Measurements from ENCODE around the gene KLHL5. TPM values are rescaled to one million over a fixed set of nuclear protein-coding genes. Genes with fewer than 3 reads are reported as not detected.

Gene KLHL5
- total RNA-seq, 2 experiments from 2014 or later: 36.6 to 36.7 TPM

DNA sequence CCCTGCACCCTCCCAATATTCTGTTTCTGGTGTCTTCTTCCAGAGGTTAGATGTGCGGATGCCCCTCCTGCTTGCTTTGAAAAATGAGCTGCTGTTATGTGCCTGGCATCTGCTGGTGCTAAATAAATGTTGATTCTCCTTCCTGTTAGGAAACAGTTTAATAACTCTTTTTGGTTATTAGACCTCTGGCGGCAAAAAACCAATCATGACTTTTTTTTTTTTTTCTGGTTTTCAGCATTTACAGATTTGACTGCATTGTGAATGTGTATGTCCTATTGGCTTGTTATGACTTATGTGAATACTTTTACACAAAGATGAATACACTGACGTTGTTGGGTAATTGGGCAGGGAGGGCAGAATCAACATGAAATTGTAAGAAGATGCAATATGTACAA, 16.2 kb upstream of the KLHL5 start:
- peak overlapping the region; percentile 89 for H3K27ac Mint-ChIP-seq
- ChIA-PET CTCF (interaction anchor here (0.7 to 3.7 kb wide), 9 partner anchors 13 to 157 kb away, joined by 3 to 23 read pairs (median 4); no protein-coding TSS in a partner anchor), POLR2A (interaction anchor here (0.6 to 8.6 kb wide), 14 partner anchors 12 to 917 kb away, joined by 3 to 181 read pairs (median 5); partner anchors contain the start of gene TMEM156)
- no peaks in the 10 kb centered on the region for H3K9me3 Mint-ChIP-seq
- peaks cover 62% of the 10 kb centered on the region for H3K4me1 Mint-ChIP-seq
- H3K36me3 Mint-ChIP-seq (ENCODE audit: low read depth): peaks cover 22% of the 10 kb centered on the region
- H3K27me3 Mint-ChIP-seq: no peaks in the 10 kb centered on the region
- DNase-seq: peak; percentile 37
- H3K4me3 Mint-ChIP-seq: peak overlapping the region; percentile 76

DNA sequence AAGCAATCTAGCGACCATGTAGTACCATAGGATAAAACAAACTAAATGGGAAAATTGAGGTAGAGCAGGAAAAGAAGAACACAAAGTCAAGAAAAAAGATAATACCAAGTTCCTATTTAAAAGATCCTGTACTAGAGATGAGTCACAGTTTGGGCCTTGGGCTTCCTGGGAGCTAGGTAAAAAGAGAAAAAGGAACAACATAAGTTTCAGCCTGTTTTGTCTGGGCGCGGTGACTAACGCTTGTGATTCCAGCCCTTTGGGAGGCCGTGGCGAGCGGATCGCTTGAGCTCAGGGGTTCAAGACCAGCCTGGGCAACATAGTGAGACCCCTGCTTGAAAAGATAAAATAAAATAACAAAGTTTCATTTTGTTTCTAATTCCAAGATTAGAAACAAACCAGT, 15.8 kb upstream of the KLHL5 start:
- no peaks in the 10 kb centered on the region for H3K9me3 Mint-ChIP-seq
- peaks cover 25% of the 10 kb centered on the region for H3K36me3 Mint-ChIP-seq (ENCODE audit: low read depth)
- CTCF ChIA-PET: interaction anchor here (1.3 to 3.7 kb wide), 5 partner anchors 12 to 142 kb away, joined by 3 to 23 read pairs (median 5); no protein-coding TSS in a partner anchor
- POLR2A ChIA-PET: interaction anchor here (0.6 to 8.6 kb wide), 12 partner anchors 12 to 917 kb away, joined by 3 to 181 read pairs (median 5); partner anchors contain the start of gene TMEM156
- H3K27ac Mint-ChIP-seq: peak overlapping the region; percentile 89
- H3K27me3 Mint-ChIP-seq: no peaks in the 10 kb centered on the region
- H3K4me1 Mint-ChIP-seq: peaks cover 65% of the 10 kb centered on the region
- H3K4me3 Mint-ChIP-seq: peak overlapping the region; percentile 76
- DNase-seq: no peak

DNA sequence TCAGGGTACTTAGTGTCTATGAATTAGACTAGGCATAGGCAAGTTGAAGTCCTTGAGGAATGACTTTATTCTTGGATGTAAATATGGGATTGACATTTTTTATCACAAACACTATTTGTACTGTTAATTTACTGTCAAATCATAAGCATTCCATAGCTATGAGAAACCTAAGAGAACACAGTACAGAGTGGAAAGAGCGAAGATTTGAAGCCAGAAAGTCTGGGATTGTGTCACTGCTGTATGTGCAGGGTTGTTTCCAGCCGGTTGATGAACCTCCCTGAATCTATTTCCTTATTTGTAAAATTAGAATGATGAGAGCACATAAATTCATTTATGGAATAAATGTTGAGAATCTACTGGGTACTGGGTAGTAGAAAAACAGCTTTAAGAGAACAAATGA, 14.4 kb upstream of the KLHL5 start:
- peak overlapping the region; percentile 53 for H3K4me3 Mint-ChIP-seq
- peaks cover 28% of the 10 kb centered on the region for H3K36me3 Mint-ChIP-seq (ENCODE audit: low read depth)
- H3K27me3 Mint-ChIP-seq: no peaks in the 10 kb centered on the region
- CTCF ChIA-PET: interaction anchor here (0.6 to 2.0 kb wide), 3 partner anchors 24 to 88 kb away, joined by 3 to 5 read pairs (median 3); no protein-coding TSS in a partner anchor
- POLR2A ChIA-PET: interaction anchor here (0.5 to 8.6 kb wide), 9 partner anchors 10 to 1147 kb away, joined by 3 to 181 read pairs (median 4); partner anchors contain the start of genes LIAS, RPL9 and TMEM156
- H3K9me3 Mint-ChIP-seq: no peaks in the 10 kb centered on the region
- peaks cover 64% of the 10 kb centered on the region for H3K4me1 Mint-ChIP-seq
- no peak for DNase-seq
- peak overlapping the region; percentile 77 for H3K27ac Mint-ChIP-seq

DNA sequence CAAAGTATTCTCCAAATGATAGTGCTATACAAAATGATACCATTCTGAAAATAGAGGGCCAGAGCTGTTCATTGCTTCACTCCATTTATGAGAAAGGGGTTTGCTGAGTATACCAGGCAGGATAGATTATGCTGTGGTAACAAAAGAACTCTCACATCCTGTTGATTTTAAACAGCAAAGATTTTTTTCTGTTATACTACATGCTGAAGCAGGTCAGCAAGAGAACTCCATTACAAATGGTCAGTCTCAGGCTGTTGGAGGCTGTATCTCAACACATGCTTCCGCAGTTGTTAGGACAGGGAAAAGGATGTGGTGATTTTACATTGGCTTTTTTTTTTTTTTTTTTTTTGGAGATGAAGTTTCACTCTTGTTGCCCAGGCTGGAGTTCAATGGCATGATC, 13.7 kb upstream of the KLHL5 start:
- H3K9me3 Mint-ChIP-seq: no peaks in the 10 kb centered on the region
- no peaks in the 10 kb centered on the region for H3K27me3 Mint-ChIP-seq
- DNase-seq: no peak
- peaks cover 62% of the 10 kb centered on the region for H3K4me1 Mint-ChIP-seq
- peak overlapping the region; percentile 77 for H3K27ac Mint-ChIP-seq
- CTCF ChIA-PET: interaction anchor here (0.6 to 2.0 kb wide), 2 partner anchors 25 to 87 kb away, joined by 3 to 5 read pairs; no protein-coding TSS in a partner anchor
- H3K4me3 Mint-ChIP-seq: peak overlapping the region; percentile 53
- POLR2A ChIA-PET: interaction anchor here (0.8 to 8.6 kb wide), 6 partner anchors 10 to 411 kb away, joined by 3 to 181 read pairs (median 4); partner anchors contain the start of genes LIAS, RPL9 and TMEM156
- H3K36me3 Mint-ChIP-seq (ENCODE audit: low read depth): peaks cover 28% of the 10 kb centered on the region

DNA sequence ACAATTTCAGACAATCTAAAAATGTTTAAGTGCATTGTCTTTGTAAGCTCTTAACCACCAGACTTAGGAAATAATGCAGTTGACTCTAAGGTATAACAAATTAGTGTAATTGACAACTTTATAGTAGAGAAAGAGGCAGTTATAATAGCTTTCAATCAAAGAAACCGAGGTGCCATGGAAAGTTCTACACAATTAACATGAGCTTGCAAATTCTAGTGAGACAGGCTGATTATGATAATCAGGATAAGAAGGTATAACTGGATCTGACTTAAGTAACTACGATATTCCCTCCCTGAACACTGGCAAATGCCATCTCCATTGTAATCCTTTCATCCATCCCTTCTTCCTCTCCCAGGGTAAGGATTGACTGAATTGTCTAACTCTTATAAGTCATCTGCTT, 11.4 kb upstream of the KLHL5 start:
- no peak overlapping the region for H3K27ac Mint-ChIP-seq

DNA sequence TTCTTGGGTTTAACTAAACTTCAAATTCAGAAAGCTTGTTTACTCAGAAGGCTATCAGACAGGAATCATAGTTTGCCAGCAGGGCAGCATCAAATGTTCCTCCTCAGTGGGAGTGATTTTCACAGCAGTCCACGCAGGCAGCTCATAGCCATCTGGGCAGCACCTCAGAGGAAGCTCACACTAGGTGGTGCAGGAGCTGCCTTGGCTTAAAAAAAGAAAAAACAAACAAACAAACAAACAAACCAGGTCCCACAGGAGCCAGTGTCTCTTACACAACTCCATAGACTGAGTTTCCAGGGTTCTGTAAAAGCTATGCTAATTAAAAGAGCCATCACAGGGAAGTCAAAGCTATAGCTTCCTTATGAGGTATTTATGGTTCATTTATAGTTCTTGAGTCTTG, 10.5 kb upstream of the KLHL5 start:
- Mint-ChIP-seq H3K36me3 (ENCODE audit: low read depth) (peaks cover 26% of the 10 kb centered on the region), H3K9me3 (no peaks in the 10 kb centered on the region), H3K27me3 (no peaks in the 10 kb centered on the region), H3K4me1 (peaks cover 43% of the 10 kb centered on the region), H3K4me3 (no peak overlapping the region), H3K27ac (no peak overlapping the region)
- ChIA-PET CTCF (interaction anchor here (0.6 to 1.7 kb wide), 5 partner anchors 22 to 191 kb away, joined by 3 to 5 read pairs (median 4); no protein-coding TSS in a partner anchor), POLR2A (interaction anchor here (3.2 kb wide), 1 partner anchor 20 kb away, joined by 19 read pairs; the partner anchor contains the start of gene TMEM156)
- no peak for DNase-seq

More for the DNA sequence above, 11.4 kb upstream of the KLHL5 start:
- POLR2A ChIA-PET: interaction anchor here (3.2 kb wide), 1 partner anchor 19 kb away, joined by 19 read pairs; the partner anchor contains the start of gene TMEM156
- no peaks in the 10 kb centered on the region for H3K9me3 Mint-ChIP-seq
- H3K27me3 Mint-ChIP-seq: no peaks in the 10 kb centered on the region
- CTCF ChIA-PET: interaction anchor here (1.0 to 1.7 kb wide), 4 partner anchors 21 to 190 kb away, joined by 3 to 5 read pairs (median 4); no protein-coding TSS in a partner anchor
- H3K36me3 Mint-ChIP-seq (ENCODE audit: low read depth): peaks cover 28% of the 10 kb centered on the region
- peaks cover 51% of the 10 kb centered on the region for H3K4me1 Mint-ChIP-seq
- no peak overlapping the region for H3K4me3 Mint-ChIP-seq
- DNase-seq: no peak

DNA sequence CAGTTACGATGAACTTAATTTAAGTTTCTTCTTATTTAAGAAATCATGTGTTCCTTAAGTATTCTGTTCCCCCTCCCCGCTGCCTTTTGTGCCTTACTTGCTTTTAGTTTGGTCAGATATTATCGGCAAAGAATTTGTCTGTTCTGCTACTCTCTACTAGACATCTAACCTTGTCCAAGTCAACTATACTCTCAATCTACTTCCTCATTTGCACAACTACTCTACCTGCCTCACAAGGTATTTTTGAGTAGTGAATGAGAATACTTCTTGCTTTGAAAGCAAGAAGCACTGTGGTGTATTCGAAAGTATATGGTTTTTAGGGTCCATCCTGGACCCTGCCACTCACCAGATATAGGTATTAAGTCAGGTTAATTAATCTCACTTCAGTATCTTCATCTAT, 8.0 kb upstream of the KLHL5 start:
- H3K27me3 Mint-ChIP-seq: no peaks in the 10 kb centered on the region
- H3K27ac Mint-ChIP-seq: no peak overlapping the region
- peaks cover 10% of the 10 kb centered on the region for H3K36me3 Mint-ChIP-seq (ENCODE audit: low read depth)
- H3K9me3 Mint-ChIP-seq: no peaks in the 10 kb centered on the region
- POLR2A ChIA-PET: interaction anchor here (2.4 kb wide), 1 partner anchor 10 kb away, joined by 8 read pairs; no protein-coding TSS in a partner anchor
- H3K4me1 Mint-ChIP-seq: peaks cover 22% of the 10 kb centered on the region
- CTCF ChIA-PET: interaction anchor here (1.2 kb wide), 1 partner anchor 9 kb away, joined by 3 read pairs; no protein-coding TSS in a partner anchor
- DNase-seq: no peak
- H3K4me3 Mint-ChIP-seq: no peak overlapping the region

DNA sequence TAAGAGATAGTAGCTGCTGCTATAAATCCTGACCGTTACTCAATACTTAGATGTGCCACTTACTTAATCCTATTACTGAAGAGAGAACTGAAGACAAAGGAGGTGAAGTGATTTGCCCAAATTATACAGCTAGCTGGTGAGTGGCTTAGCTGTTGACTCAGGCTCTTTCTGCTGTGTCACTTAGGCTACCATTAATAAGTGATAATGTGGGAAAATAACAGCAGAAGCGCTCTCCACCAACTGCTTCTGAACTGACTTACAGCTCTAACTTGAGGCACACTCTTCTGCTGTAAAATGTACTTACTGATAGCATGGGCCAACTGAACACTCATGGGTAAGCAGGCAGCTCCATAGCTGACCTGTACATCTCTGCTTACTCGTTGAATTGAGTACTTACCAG, 7.5 kb upstream of the KLHL5 start:
- CTCF ChIA-PET: interaction anchor here (1.3 kb wide), 1 partner anchor 14 kb away, joined by 3 read pairs; no protein-coding TSS in a partner anchor
- Mint-ChIP-seq H3K27me3 (no peaks in the 10 kb centered on the region), H3K27ac (no peak overlapping the region), H3K36me3 (ENCODE audit: low read depth) (peaks cover 10% of the 10 kb centered on the region), H3K9me3 (no peaks in the 10 kb centered on the region), H3K4me3 (no peak overlapping the region), H3K4me1 (peaks cover 18% of the 10 kb centered on the region)
- POLR2A ChIA-PET: interaction anchor here (2.4 kb wide), 1 partner anchor 10 kb away, joined by 8 read pairs; no protein-coding TSS in a partner anchor
- no peak for DNase-seq

DNA sequence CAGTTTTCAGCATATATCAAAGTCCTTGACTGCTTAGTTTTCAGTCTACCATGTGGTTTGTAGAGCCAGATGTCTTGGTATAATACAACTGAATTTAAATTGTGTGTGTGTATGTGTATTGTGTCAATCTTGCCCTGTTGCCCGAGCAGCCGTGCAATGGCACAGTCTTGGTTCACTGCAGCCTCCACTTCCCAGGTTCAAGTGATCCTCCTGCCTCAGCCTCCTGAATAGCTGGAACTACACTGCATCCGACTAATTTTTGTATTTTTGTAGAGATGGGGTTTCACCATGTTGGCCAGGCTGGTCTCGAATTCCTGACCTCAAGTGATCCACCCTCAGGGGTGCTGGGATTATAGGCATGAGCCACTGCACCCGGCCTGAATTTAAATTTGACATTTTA, 6.0 kb upstream of the KLHL5 start:
- Mint-ChIP-seq H3K36me3 (ENCODE audit: low read depth) (peaks cover 6% of the 10 kb centered on the region), H3K27me3 (no peaks in the 10 kb centered on the region), H3K9me3 (no peaks in the 10 kb centered on the region), H3K4me1 (peaks cover 13% of the 10 kb centered on the region), H3K4me3 (no peak overlapping the region), H3K27ac (no peak overlapping the region)
- DNase-seq: no peak
- POLR2A ChIA-PET: interaction anchor here (2.4 kb wide), 1 partner anchor 12 kb away, joined by 8 read pairs; no protein-coding TSS in a partner anchor
- CTCF ChIA-PET: interaction anchor here (2.3 kb wide), 1 partner anchor 154 kb away, joined by 8 read pairs; no protein-coding TSS in a partner anchor

DNA sequence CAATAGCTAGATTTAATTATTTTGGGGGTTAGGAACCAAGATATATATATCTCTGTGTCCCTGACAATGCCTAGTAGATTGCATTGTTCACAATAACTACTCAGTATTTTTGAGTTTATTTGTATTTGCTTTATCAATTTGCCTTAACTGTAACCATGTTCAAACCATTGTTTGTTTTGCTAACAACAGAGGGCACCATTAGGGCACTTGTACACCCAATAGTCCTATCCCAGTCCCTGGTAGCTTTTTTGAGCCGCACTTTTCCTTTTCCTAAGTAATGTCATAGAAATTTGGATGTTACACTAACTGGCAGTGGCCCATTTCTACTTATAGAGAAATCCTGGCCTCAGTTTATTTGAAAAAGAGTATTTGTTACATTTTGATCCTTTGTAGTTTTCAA, 575 bp upstream of the KLHL5 start:
- H3K9me3 Mint-ChIP-seq: no peaks in the 10 kb centered on the region
- ChIA-PET POLR2A (interaction anchor here (0.6 to 1.5 kb wide), 2 partner anchors 16 to 141 kb away, joined by 3 to 5 read pairs; no protein-coding TSS in a partner anchor), CTCF (no interaction called here)
- no peak overlapping the region for H3K4me3 Mint-ChIP-seq
- H3K36me3 Mint-ChIP-seq (ENCODE audit: low read depth): peaks cover 3% of the 10 kb centered on the region
- H3K27me3 Mint-ChIP-seq: no peaks in the 10 kb centered on the region
- no peak overlapping the region for H3K27ac Mint-ChIP-seq
- DNase-seq: no peak
- peaks cover 16% of the 10 kb centered on the region for H3K4me1 Mint-ChIP-seq

DNA sequence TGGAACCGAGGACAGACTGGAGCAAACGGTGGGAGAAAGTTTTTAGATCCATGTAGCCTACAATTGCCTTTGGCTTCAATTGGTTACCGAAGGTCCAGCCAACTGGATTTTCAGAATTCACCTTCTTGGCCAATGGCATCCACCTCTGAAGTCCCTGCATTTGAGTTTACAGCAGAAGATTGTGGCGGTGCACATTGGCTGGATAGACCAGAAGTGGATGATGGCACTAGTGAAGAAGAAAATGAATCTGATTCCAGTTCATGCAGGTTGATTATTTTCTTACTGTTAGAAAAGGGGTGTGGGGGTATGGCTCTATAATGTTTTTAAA, 702 bp downstream of the KLHL5 start:
- peaks cover 12% of the 10 kb centered on the region for H3K4me1 Mint-ChIP-seq
- no peaks in the 10 kb centered on the region for H3K27me3 Mint-ChIP-seq
- no peak for DNase-seq
- no peak overlapping the region for H3K4me3 Mint-ChIP-seq
- no peaks in the 10 kb centered on the region for H3K9me3 Mint-ChIP-seq
- POLR2A ChIA-PET: no interaction called here
- CTCF ChIA-PET: no interaction called here
- H3K36me3 Mint-ChIP-seq (ENCODE audit: low read depth): peaks cover 3% of the 10 kb centered on the region
- no peak overlapping the region for H3K27ac Mint-ChIP-seq

DNA sequence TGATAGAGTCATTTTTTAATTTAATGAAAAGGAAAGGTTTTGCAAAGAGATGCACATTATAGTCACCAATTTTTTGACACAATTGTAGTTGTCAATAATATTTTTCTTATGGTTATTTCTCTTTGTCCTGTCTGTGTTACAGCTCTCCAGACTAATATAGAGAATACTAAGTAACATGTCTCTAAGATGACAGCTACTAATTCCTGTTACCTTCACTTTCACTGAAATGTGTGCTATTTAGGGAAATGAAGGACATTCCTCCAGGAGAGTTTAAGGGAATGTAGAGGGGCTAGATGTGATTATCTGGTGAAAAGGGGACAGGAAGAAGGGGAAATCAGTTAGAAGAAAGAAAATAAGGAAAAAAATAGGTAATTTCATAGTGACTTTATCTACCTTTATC, 1.4 kb downstream of the KLHL5 start:
- ChIA-PET POLR2A (no interaction called here), CTCF (no interaction called here)
- Mint-ChIP-seq H3K9me3 (no peaks in the 10 kb centered on the region), H3K27ac (no peak overlapping the region), H3K4me1 (peaks cover 18% of the 10 kb centered on the region), H3K4me3 (no peak overlapping the region), H3K27me3 (no peaks in the 10 kb centered on the region), H3K36me3 (ENCODE audit: low read depth) (peaks cover 9% of the 10 kb centered on the region)
- no peak for DNase-seq

DNA sequence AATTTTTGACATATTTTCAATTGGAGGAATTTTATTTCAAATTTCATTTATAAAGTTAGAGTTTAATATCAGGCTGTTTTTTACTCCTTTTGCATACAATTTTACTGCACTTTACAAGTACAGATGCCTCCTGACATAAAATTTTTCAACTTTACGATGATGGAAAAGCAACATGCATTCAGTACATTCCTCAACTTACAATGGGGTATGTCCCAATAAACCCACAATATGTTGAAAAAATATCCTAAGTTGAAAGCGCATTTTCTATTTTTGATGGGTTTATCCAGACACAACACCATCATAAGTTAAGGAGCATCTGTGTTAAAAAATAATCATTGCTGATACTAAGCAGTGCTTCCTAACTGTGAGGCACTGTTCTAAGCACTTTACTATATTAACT, 4.3 kb downstream of the KLHL5 start:
- no peak overlapping the region for H3K4me3 Mint-ChIP-seq
- H3K9me3 Mint-ChIP-seq: no peaks in the 10 kb centered on the region
- ChIA-PET POLR2A (no interaction called here), CTCF (no interaction called here)
- H3K4me1 Mint-ChIP-seq: peaks cover 22% of the 10 kb centered on the region
- no peak for DNase-seq
- H3K27me3 Mint-ChIP-seq: no peaks in the 10 kb centered on the region
- H3K36me3 Mint-ChIP-seq (ENCODE audit: low read depth): peaks cover 22% of the 10 kb centered on the region
- H3K27ac Mint-ChIP-seq: no peak overlapping the region

All from activated CD4-positive, alpha-beta memory T cell treated with anti-CD3 and anti-CD28 coated beads, Interleukin-2, amount 10 ng/mL, durations not matched to agents 7 days and 5 days (primary cell).